WI38 (cell line): ENCODE measurements around the gene VCAN.
A peak's percentile ranks its signal among the peaks of the same experiment; 100 is the strongest.

ENCODE experiments used
- H3K4me3 ChIP-seq: 2 replicates; pipeline ENCODE4 v1.5.1; 2011; ENCODE audit warnings: low read depth, mild to moderate bottlenecking, control low read depth, low read length
- CTCF ChIP-seq: IDR thresholded peaks from 2 replicates; pipeline ENCODE4 v1.5.1; 2012; ENCODE audit warnings: low read depth, mild to moderate bottlenecking, control low read depth, low read length

VCAN gene

DNA sequence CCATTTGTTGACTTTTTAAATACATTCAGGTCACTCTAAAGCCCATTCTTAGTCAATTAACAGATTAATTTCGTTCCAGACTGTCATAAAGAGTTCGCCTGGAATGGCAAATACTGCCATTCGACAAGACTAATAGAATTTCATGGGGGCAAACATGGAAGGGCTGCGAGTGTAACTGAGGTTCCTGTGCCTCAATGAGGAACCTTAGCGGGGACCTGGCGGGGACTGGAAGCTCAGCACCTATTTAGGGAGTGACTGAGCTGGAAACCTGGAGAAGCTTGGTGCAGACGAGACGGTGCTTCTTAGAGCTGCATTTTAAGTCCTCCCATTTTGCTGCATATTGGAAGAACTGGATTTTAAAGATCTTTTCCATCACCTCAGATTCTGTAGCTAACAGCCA is 3.4 kb downstream of the VCAN start:
- peak overlapping the region; percentile 65 for H3K4me3 ChIP-seq
- TF ChIP-seq CTCF = no peak

- peak overlapping the region; percentile 65 for H3K4me3 ChIP-seq
- TF ChIP-seq CTCF = no peak
These were observed 3.9 kb downstream of the VCAN start for GRCh38 chr5:83475391-83475863.

- peak overlapping the region; percentile 11; the same call in 1 of the 2 replicates for H3K4me3 ChIP-seq
- TF ChIP-seq CTCF = no peak
These were observed 4.6 kb downstream of the VCAN start for GRCh38 chr5:83475935-83476814.

DNA sequence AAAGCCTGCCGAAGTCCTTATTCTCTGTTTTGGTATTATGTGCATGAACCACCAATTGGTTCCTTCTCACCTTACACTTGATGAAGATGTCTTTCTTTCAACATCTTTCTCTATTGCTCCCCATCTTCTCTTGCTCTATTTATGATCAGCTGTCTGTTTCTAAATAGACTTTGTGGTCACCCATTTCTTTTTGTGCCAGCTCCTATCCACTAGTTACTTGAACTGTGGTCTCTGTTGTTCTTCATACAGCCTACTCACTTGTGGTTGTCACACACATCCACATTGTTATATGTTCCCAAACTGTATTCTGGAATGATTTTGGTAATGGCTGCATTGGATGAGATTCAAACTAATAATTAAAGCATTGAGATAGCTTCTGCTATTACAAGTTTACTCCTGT is 11.4 kb downstream of the VCAN start:
- TF ChIP-seq CTCF = no peak
- H3K4me3 ChIP-seq = no peak overlapping the region

GRCh38 chr5:83484294-83484693 is 12.8 kb downstream of the VCAN start:
- no peak for TF ChIP-seq CTCF
- no peak overlapping the region for H3K4me3 ChIP-seq

DNA sequence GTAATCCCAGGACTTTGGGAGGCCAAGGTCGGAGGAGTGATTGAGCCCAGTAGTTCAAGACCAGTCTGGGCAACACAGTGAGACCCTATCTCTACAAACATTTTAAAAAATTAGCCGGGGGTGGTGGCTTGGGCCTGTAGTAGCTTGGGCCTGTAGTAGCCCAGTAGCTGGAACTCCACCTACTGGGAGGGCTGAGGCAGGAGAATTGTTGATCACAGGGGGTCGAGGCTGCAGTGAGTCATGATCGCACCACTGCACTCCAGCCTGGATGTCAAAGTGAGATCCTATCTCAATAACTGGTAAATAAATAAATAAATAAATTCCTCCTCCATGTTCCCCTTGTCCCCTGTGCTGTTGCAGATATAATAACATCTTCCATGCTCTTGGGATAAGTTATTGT is 14.3 kb downstream of the VCAN start:
- TF ChIP-seq CTCF = no peak
- no peak overlapping the region for H3K4me3 ChIP-seq

- TF ChIP-seq CTCF = no peak
- H3K4me3 ChIP-seq = no peak overlapping the region
These were observed 15.6 kb downstream of the VCAN start for GRCh38 chr5:83487155-83487554.
